A673 (cell line): ENCODE results near the gene PPP4R2.

Experiments
- EZH2 ChIP-seq: fragments of 200-600 bp; sonication (generic); IDR thresholded peaks from 2 replicates; pipeline ENCODE4 v1.6.1; 2017; ENCODE audit warnings: borderline replicate concordance, low read depth, mild to moderate bottlenecking, mixed read lengths, antibody characterized with exemption, low read length; ENCODE audit not compliant: poor library complexity, severe bottlenecking
- TF ChIP-seq, protein P1 (sequence below): fragments of 300-800, 200-600 bp; sonication (generic); conservative IDR thresholded peaks from 2 replicates; pipeline ENCODE4 v1.5.1; 2017; ENCODE audit warnings: low read depth, mild to moderate bottlenecking, antibody characterized with exemption, low read length, moderate library complexity, mixed read lengths

DNA sequence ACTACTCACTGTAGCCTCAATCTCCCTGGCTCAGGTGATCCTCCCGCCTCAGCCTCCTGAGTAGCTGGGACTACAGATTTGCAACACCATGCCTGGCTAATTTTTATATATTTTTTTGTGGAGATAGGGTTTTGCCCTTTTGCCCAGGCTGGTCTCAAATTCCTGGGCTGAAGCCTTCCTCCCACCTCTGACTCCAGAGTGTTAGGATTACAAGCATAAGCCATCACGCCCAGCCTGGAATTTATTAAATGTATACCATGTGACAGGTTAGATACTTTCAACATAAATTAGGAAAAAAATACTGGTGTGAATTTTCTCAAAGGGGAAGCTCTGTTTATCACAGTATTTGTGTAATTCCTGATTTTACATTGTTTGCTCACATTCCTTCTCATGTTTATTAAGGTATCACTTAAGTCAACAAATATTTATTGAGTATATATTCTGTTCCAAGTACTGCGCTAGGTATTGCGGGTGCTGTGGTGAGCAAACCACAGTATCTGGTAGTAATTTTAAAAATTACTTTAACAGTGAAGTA, 24.8 kb downstream of the PPP4R2 start:
- no peak for TF ChIP-seq EZH2
- TF ChIP-seq, protein P1, sequence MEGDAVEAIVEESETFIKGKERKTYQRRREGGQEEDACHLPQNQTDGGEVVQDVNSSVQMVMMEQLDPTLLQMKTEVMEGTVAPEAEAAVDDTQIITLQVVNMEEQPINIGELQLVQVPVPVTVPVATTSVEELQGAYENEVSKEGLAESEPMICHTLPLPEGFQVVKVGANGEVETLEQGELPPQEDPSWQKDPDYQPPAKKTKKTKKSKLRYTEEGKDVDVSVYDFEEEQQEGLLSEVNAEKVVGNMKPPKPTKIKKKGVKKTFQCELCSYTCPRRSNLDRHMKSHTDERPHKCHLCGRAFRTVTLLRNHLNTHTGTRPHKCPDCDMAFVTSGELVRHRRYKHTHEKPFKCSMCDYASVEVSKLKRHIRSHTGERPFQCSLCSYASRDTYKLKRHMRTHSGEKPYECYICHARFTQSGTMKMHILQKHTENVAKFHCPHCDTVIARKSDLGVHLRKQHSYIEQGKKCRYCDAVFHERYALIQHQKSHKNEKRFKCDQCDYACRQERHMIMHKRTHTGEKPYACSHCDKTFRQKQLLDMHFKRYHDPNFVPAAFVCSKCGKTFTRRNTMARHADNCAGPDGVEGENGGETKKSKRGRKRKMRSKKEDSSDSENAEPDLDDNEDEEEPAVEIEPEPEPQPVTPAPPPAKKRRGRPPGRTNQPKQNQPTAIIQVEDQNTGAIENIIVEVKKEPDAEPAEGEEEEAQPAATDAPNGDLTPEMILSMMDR = no peak
